Liver (tissue), 9 donors: Measurements from ENCODE around the gene TRAIP. TPM values are rescaled to one million over a fixed set of nuclear protein-coding genes. Genes with fewer than 3 reads are reported as not detected.

Source experiments
- DNase-seq: peaks from one replicate; pipeline ENCODE4 v3.0.0-alpha.2; 2017; ENCODE audit warnings: low spot score
- H3K27ac ChIP-seq, 2 donors: one replicate each; pipeline ENCODE4 v1.7.0; 2013; ENCODE audit warnings: inconsistent platforms in 2 of 2, low read length in 2 of 2, control low read depth in 1 of 2, low read depth in 1 of 2, mild to moderate bottlenecking in 1 of 2
- H3K27me3 ChIP-seq, 4 donors: one replicate each; pipeline versions ENCODE4 v1.6.1 to v1.7.0; 2013; ENCODE audit warnings: low read length in 3 of 4, inconsistent platforms in 1 of 4, mild to moderate bottlenecking in 1 of 4, moderate library complexity in 1 of 4; ENCODE audit not compliant: control insufficient read depth in 4 of 4, insufficient read depth in 4 of 4
- H3K36me3 ChIP-seq, 4 donors: one replicate each; pipeline versions ENCODE4 v1.6.1 to v1.7.0; 2013; ENCODE audit warnings: low read length in 3 of 4, mild to moderate bottlenecking in 3 of 4, low read depth in 1 of 4, moderate library complexity in 1 of 4; ENCODE audit not compliant: control insufficient read depth in 4 of 4, insufficient read depth in 3 of 4
- H3K4me1 ChIP-seq, 4 donors: one replicate each; pipeline versions ENCODE4 v1.6.1 to v1.7.0; 2013; ENCODE audit warnings: low read length in 3 of 4, mild to moderate bottlenecking in 3 of 4, moderate library complexity in 1 of 4; ENCODE audit not compliant: control insufficient read depth in 4 of 4, insufficient read depth in 4 of 4
- H3K4me3 ChIP-seq, 3 donors: one replicate each; pipeline versions ENCODE4 v1.6.1 to v1.7.0; 2013; ENCODE audit warnings: low read length in 3 of 3, control low read depth in 1 of 3, low read depth in 1 of 3, mild to moderate bottlenecking in 1 of 3
- H3K9ac ChIP-seq, 2 donors: one replicate each; pipeline ENCODE4 v1.7.0; 2013; ENCODE audit warnings: low read length in 2 of 2, mild to moderate bottlenecking in 2 of 2, moderate library complexity in 2 of 2, control low read depth in 1 of 2, low read depth in 1 of 2
- H3K9me3 ChIP-seq, 4 donors: one replicate each; pipeline versions ENCODE4 v1.6.1 to v1.7.0; 2013; ENCODE audit warnings: low read length in 3 of 4; ENCODE audit not compliant: control insufficient read depth in 4 of 4
- EGR1 ChIP-seq, 2 donors: IDR thresholded peaks; 2 replicates each; pipeline ENCODE4 v1.6.1; 2016 to 2018; ENCODE audit warnings: antibody characterized with exemption in 2 of 2, low read depth in 2 of 2
- FOXA2 ChIP-seq: IDR thresholded peaks from 2 replicates; pipeline ENCODE4 v1.6.1; 2016; ENCODE audit warnings: antibody characterized with exemption
- GABPA ChIP-seq, 2 donors: IDR thresholded peaks in 1 of 2; conservative IDR thresholded peaks in 1 of 2; 2 replicates each; pipeline ENCODE4 v1.6.1; 2016; ENCODE audit warnings: antibody characterized with exemption in 2 of 2, mild to moderate bottlenecking in 1 of 2, moderate library complexity in 1 of 2
- HNF4A ChIP-seq, 2 donors: conservative IDR thresholded peaks; 2 replicates each; pipeline ENCODE4 v1.6.1; 2016; ENCODE audit warnings: antibody characterized with exemption in 2 of 2, mild to moderate bottlenecking in 2 of 2
- HNF4G ChIP-seq: IDR thresholded peaks from 2 replicates; pipeline ENCODE4 v1.6.1; 2016; ENCODE audit warnings: antibody characterized with exemption
- JUND ChIP-seq, 2 donors: IDR thresholded peaks; 2 replicates each; pipeline ENCODE4 v1.6.1; 2016; ENCODE audit warnings: antibody characterized with exemption in 2 of 2
- NR2F2 ChIP-seq: IDR thresholded peaks from 2 replicates; pipeline ENCODE4 v1.6.1; 2016; ENCODE audit warnings: antibody characterized with exemption
- RAD21 ChIP-seq, 2 donors: IDR thresholded peaks; 2 replicates each; pipeline ENCODE4 v1.6.1; 2016; ENCODE audit warnings: antibody characterized with exemption in 2 of 2, mild to moderate bottlenecking in 2 of 2
- SP1 ChIP-seq: IDR thresholded peaks from 2 replicates; pipeline ENCODE4 v1.6.1; 2018; ENCODE audit warnings: antibody characterized with exemption, mild to moderate bottlenecking
- TAF1 ChIP-seq: conservative IDR thresholded peaks from 2 replicates; pipeline ENCODE4 v1.6.1; 2016; ENCODE audit warnings: antibody characterized with exemption, mild to moderate bottlenecking
- YY1 ChIP-seq: IDR thresholded peaks from 2 replicates; pipeline ENCODE4 v1.6.1; 2016; ENCODE audit warnings: antibody characterized with exemption, mild to moderate bottlenecking
- WGBS: extraction: QIAGEN DNeasy Blood & Tissue Kit; methylation state at CpG from one replicate; pipeline ENCODE4 v1.1.7; 2013; 5-methylcytosine and 5-hydroxymethylcytosine counted together
- polyA plus RNA-seq, 2 donors: library from polyadenylated mRNA; stranded (reverse) in 1 of 2; unstranded in 1 of 2; fragments of 200-250 nt in 1 of 2; fragments of >200 nt in 1 of 2; fragmentation: Nextera tagmentation in 1 of 2; extraction: Ambion mirVana in 1 of 2; gene quantifications; one replicate each; pipeline versions ENCODE4 v1.2.1 to v1.2.3, GENCODE V29; 2013 to 2015
- total RNA-seq, 2 donors: library from RNA; depleted of rRNA; stranded (reverse); fragments of >200 nt; gene quantifications; one replicate each; pipeline ENCODE4 v1.2.3, GENCODE V29; 2014
- TF ChIP-seq, protein P1 (sequence below): IDR thresholded peaks from 2 replicates; pipeline ENCODE4 v1.6.1; 2016; ENCODE audit warnings: antibody characterized with exemption
- TF ChIP-seq, protein P2 (sequence below): fragments of 150-350 bp; IDR thresholded peaks from 2 replicates; pipeline ENCODE4 v1.5.1; 2017; ENCODE audit warnings: improper control_type of control experiment, low read depth, low read length; ENCODE audit not compliant: missing input control
- TF ChIP-seq, protein P3 (sequence below): IDR thresholded peaks from 2 replicates; pipeline ENCODE4 v1.6.1; 2016; ENCODE audit warnings: antibody characterized with exemption
- TF ChIP-seq, protein P4 (sequence below): IDR thresholded peaks from 2 replicates; pipeline ENCODE4 v1.6.1; 2016; ENCODE audit warnings: antibody characterized with exemption, mild to moderate bottlenecking
- donor health status: healthy.
- donor health status: healthy.
- donor health status: healthy.
- donor health status: healthy.
- donor health status: healthy.

TRAIP gene
- total and polyA plus RNA-seq, 4 donors: 0.42 to 7.9 (median 0.64) TPM

DNA sequence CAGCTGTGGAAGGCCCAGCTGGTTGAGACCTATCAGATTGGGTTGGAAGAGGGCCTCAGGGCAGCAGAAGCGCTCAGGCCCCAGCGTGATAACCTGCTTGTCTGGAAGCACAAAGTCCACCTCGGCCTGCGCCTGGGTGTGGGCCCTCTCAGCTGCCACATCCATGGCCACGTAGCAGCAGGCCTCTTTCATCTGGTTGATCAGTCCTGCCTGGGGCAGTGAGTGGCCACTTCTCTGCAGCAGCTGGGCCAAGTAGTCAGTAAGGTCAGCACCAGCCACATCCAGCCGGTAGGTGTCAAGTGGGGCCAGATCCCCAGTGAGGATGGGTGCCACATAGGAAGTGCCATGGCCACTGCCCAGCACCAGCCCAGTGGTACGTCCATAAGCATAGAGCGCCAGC lies 17.3 kb upstream of the TRAIP start:
- DNase-seq: no peak
- 62% methylated on average over 8 of the region's 8 CpGs for WGBS
- Histone ChIP-seq H3K27me3 (peaks cover 0 to 3% (median under 1%) of the 10 kb centered on the region in 4 donors), H3K36me3 (no peaks in the 10 kb centered on the region), H3K4me3 (no peak overlapping the region), H3K9me3 (no peaks in the 10 kb centered on the region), H3K9ac (no peak overlapping the region), H3K4me1 (peaks cover 3 to 8% (median 6%) of the 10 kb centered on the region in 4 donors), H3K27ac (no peak overlapping the region)
- TF ChIP-seq HNF4A (conservative IDR thresholded peaks at IDR 0.05) (peak; percentile 42 to 52), JUND (IDR thresholded peaks at IDR 0.05) (no peak), SP1 (peak; percentile 26)

DNA sequence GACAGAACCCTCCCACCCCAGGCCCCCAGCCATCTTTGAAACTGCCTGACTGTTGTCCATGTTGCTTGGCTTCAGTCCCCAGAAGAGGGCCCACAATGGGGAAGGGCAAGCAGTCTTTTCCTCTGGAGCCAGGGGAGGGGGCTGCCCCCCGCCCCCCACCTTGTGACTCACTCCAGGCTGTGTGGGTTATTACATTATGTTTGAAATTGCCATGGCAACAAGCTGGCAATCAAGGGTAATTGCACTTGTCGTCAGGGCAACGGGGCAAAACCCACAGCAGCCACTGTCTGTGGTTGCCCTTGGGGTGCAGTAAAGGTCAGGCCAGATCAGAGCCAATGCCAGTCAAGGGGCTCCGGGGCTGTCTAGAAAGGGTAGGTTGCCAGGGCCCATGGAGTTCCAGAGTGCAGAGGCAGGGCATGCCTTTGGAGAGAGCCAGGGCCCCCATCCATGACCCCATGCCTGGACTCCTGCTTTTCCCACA lies 16.5 kb upstream of the TRAIP start:
- 69% methylated on average over 4 of the region's 4 CpGs for WGBS

More for the DNA sequence above, 16.5 kb upstream of the TRAIP start:
- Histone ChIP-seq H3K9ac (no peak overlapping the region), H3K27ac (no peak overlapping the region), H3K36me3 (no peaks in the 10 kb centered on the region), H3K27me3 (peaks cover 0 to 4% (median 2%) of the 10 kb centered on the region in 4 donors), H3K4me3 (no peak overlapping the region), H3K9me3 (no peaks in the 10 kb centered on the region), H3K4me1 (peaks cover 3 to 8% (median 6%) of the 10 kb centered on the region in 4 donors)
- DNase-seq: no peak
- TF ChIP-seq RAD21 (IDR thresholded peaks at IDR 0.05) (no peak), YY1 (no peak), EGR1 (IDR thresholded peaks at IDR 0.05; ENCODE audit: low read depth in 2 of 2) (no peak), JUND (IDR thresholded peaks at IDR 0.05) (no peak), FOXA2 (no peak), HNF4G (no peak), GABPA (IDR thresholded peaks at IDR 0.05 in 1 of 2, conservative IDR thresholded peaks at IDR 0.05 in 1 of 2) (no peak), NR2F2 (no peak), SP1 (no peak), TAF1 (no peak), HNF4A (conservative IDR thresholded peaks at IDR 0.05) (no peak)
- TF ChIP-seq, protein P1, sequence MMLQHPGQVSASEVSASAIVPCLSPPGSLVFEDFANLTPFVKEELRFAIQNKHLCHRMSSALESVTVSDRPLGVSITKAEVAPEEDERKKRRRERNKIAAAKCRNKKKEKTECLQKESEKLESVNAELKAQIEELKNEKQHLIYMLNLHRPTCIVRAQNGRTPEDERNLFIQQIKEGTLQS: no peak
- TF ChIP-seq, protein P2, sequence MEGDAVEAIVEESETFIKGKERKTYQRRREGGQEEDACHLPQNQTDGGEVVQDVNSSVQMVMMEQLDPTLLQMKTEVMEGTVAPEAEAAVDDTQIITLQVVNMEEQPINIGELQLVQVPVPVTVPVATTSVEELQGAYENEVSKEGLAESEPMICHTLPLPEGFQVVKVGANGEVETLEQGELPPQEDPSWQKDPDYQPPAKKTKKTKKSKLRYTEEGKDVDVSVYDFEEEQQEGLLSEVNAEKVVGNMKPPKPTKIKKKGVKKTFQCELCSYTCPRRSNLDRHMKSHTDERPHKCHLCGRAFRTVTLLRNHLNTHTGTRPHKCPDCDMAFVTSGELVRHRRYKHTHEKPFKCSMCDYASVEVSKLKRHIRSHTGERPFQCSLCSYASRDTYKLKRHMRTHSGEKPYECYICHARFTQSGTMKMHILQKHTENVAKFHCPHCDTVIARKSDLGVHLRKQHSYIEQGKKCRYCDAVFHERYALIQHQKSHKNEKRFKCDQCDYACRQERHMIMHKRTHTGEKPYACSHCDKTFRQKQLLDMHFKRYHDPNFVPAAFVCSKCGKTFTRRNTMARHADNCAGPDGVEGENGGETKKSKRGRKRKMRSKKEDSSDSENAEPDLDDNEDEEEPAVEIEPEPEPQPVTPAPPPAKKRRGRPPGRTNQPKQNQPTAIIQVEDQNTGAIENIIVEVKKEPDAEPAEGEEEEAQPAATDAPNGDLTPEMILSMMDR: no peak
- TF ChIP-seq, protein P3, sequence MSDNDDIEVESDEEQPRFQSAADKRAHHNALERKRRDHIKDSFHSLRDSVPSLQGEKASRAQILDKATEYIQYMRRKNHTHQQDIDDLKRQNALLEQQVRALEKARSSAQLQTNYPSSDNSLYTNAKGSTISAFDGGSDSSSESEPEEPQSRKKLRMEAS: no peak
- TF ChIP-seq, protein P4, sequence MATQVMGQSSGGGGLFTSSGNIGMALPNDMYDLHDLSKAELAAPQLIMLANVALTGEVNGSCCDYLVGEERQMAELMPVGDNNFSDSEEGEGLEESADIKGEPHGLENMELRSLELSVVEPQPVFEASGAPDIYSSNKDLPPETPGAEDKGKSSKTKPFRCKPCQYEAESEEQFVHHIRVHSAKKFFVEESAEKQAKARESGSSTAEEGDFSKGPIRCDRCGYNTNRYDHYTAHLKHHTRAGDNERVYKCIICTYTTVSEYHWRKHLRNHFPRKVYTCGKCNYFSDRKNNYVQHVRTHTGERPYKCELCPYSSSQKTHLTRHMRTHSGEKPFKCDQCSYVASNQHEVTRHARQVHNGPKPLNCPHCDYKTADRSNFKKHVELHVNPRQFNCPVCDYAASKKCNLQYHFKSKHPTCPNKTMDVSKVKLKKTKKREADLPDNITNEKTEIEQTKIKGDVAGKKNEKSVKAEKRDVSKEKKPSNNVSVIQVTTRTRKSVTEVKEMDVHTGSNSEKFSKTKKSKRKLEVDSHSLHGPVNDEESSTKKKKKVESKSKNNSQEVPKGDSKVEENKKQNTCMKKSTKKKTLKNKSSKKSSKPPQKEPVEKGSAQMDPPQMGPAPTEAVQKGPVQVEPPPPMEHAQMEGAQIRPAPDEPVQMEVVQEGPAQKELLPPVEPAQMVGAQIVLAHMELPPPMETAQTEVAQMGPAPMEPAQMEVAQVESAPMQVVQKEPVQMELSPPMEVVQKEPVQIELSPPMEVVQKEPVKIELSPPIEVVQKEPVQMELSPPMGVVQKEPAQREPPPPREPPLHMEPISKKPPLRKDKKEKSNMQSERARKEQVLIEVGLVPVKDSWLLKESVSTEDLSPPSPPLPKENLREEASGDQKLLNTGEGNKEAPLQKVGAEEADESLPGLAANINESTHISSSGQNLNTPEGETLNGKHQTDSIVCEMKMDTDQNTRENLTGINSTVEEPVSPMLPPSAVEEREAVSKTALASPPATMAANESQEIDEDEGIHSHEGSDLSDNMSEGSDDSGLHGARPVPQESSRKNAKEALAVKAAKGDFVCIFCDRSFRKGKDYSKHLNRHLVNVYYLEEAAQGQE: no peak
